ENCODE results near the gene RPH3AL.
"Not testable (repeated sequence)": the region's sequence is repeated elsewhere in the genome, so short reads cannot be mapped to it uniquely, and the experiment has no call there.

Gene RPH3AL

GRCh38 chr17:319266-319665 is 33.3 kb downstream of the RPH3AL start:
- DNase-seq (ENCODE audit: low read depth), result no peak

- not testable (repeated sequence) for DNase-seq (ENCODE audit: low read depth)
Measured at GRCh38 chr17:317070-317469, 35.5 kb downstream of the RPH3AL start.

GRCh38 chr17:315399-315798 is 37.2 kb downstream of the RPH3AL start:
- not testable (repeated sequence) for DNase-seq (ENCODE audit: low read depth)

- DNase-seq (ENCODE audit: low read depth), result not testable (repeated sequence)
Measured at GRCh38 chr17:314614-314944, 38.0 kb downstream of the RPH3AL start.

GRCh38 chr17:313911-314613 is 38.5 kb downstream of the RPH3AL start:
- no peak for DNase-seq (ENCODE audit: low read depth)

GRCh38 chr17:313231-313630 is 39.4 kb downstream of the RPH3AL start:
- DNase-seq (ENCODE audit: low read depth), result no peak

GRCh38 chr17:312476-313148 is 40.0 kb downstream of the RPH3AL start:
- DNase-seq (ENCODE audit: low read depth), result no peak

- no peak for DNase-seq (ENCODE audit: low read depth)
Measured at GRCh38 chr17:311119-311782, 41.4 kb downstream of the RPH3AL start.

- no peak for DNase-seq (ENCODE audit: low read depth)
Measured at GRCh38 chr17:310111-311010, 42.2 kb downstream of the RPH3AL start.

GRCh38 chr17:309361-309888 is 43.2 kb downstream of the RPH3AL start:
- peak; percentile 57 for DNase-seq (ENCODE audit: low read depth)

GRCh38 chr17:307741-308507 is 44.7 kb downstream of the RPH3AL start:
- no peak for DNase-seq (ENCODE audit: low read depth)

GRCh38 chr17:307295-307691 is 45.3 kb downstream of the RPH3AL start:
- no peak for DNase-seq (ENCODE audit: low read depth)

GRCh38 chr17:306536-307294 is 45.9 kb downstream of the RPH3AL start:
- DNase-seq (ENCODE audit: low read depth), result no peak

- no peak for DNase-seq (ENCODE audit: low read depth)
Measured at GRCh38 chr17:306116-306515, 46.5 kb downstream of the RPH3AL start.

GRCh38 chr17:305090-305976 is 47.3 kb downstream of the RPH3AL start:
- no peak for DNase-seq (ENCODE audit: low read depth)

- no peak for DNase-seq (ENCODE audit: low read depth)
Measured at GRCh38 chr17:304461-304860, 48.1 kb downstream of the RPH3AL start.

- DNase-seq (ENCODE audit: low read depth), result no peak
Measured at GRCh38 chr17:303168-303567, 49.4 kb downstream of the RPH3AL start.

- no peak for DNase-seq (ENCODE audit: low read depth)
Measured at GRCh38 chr17:302300-302698, 50.3 kb downstream of the RPH3AL start.

- peak; percentile 8 for DNase-seq (ENCODE audit: low read depth)
Measured at GRCh38 chr17:301681-302299, 50.8 kb downstream of the RPH3AL start.

Measured in ELR (cell line).